ENCODE data around the gene TBCA. TPM values are rescaled to one million over a fixed set of nuclear protein-coding genes. Genes with fewer than 3 reads are reported as not detected.

The TBCA gene
- total and polyA plus RNA-seq, 4 donors: 122 to 248 (median 154) TPM

GRCh38 chr5:77770293-77771005 is 5.7 kb downstream of the TBCA start:
- no peak for TF ChIP-seq CTCF (IDR thresholded peaks at IDR 0.05; ENCODE audit: control extremely low read depth, extremely low read depth)
- H3K9me3 ChIP-seq (ENCODE audit: control insufficient read depth in 4 of 4, insufficient read depth in 3 of 4, low read length in 3 of 4): no peaks in the 10 kb centered on the region
- peaks cover 0 to 25% (median 8%) of the 10 kb centered on the region in 4 donors for H3K36me3 ChIP-seq (ENCODE audit: control insufficient read depth in 4 of 4, insufficient read depth in 4 of 4, low read length in 4 of 4)
- WGBS, 2 donors: 96 to 100% methylated on average over 4 of the region's 4 CpGs
- H3K9ac ChIP-seq (ENCODE audit: insufficient read depth in 1 of 2, low read length in 2 of 2): no peak overlapping the region
- no peak overlapping the region for H3K27ac ChIP-seq (ENCODE audit: low read depth in 1 of 2, low read length in 1 of 2)
- no peak for ATAC-seq (ENCODE audit: insufficient read depth, low FRiP score)
- peaks cover 3 to 29% (median 11%) of the 10 kb centered on the region in 5 donors for H3K4me1 ChIP-seq (ENCODE audit: control insufficient read depth in 5 of 5, insufficient read depth in 5 of 5, low read length in 5 of 5)
- H3K4me3 ChIP-seq: no peak overlapping the region
- no peak for DNase-seq
- H3K27me3 ChIP-seq (ENCODE audit: control insufficient read depth in 3 of 3, insufficient read depth in 3 of 3, low read length in 2 of 3): no peaks in the 10 kb centered on the region

DNA sequence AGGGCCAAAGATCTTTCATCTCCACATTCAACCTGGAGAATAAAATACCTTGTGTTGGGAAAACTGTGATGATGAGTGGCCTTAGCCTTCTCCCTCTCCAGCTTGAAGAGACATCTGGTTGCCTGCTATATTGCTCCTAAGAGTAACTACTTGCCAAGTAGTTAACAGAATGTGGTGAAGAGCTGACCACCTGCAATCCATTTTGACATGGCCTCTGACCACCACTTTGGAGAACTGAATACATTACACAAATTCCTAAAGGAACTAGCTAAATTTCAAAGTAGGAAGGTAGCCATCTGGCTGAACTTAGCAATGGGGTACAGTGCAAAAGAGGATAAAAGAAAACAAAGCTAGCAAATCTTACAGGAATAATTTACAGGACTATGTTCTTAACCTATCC is 7.2 kb downstream of the TBCA start:
- H3K4me1 ChIP-seq (ENCODE audit: control insufficient read depth in 5 of 5, insufficient read depth in 5 of 5, low read length in 5 of 5): peaks cover 0 to 26% (median 4%) of the 10 kb centered on the region in 5 donors
- no peaks in the 10 kb centered on the region for H3K27me3 ChIP-seq (ENCODE audit: control insufficient read depth in 3 of 3, insufficient read depth in 3 of 3, low read length in 2 of 3)
- H3K4me3 ChIP-seq: no peak overlapping the region
- H3K9ac ChIP-seq (ENCODE audit: insufficient read depth in 1 of 2, low read length in 2 of 2): no peak overlapping the region
- no peaks in the 10 kb centered on the region for H3K9me3 ChIP-seq (ENCODE audit: control insufficient read depth in 4 of 4, insufficient read depth in 3 of 4, low read length in 3 of 4)
- peaks cover 0 to 25% (median 8%) of the 10 kb centered on the region in 4 donors for H3K36me3 ChIP-seq (ENCODE audit: control insufficient read depth in 4 of 4, insufficient read depth in 4 of 4, low read length in 4 of 4)
- TF ChIP-seq CTCF (IDR thresholded peaks at IDR 0.05; ENCODE audit: control extremely low read depth, extremely low read depth): no peak
- ATAC-seq (ENCODE audit: insufficient read depth, low FRiP score) (no peak), DNase-seq (no peak)
- H3K27ac ChIP-seq (ENCODE audit: low read depth in 1 of 2, low read length in 1 of 2): no peak overlapping the region

GRCh38 chr5:77767301-77767700 is 8.8 kb downstream of the TBCA start:
- H3K4me1 ChIP-seq (ENCODE audit: control insufficient read depth in 5 of 5, insufficient read depth in 5 of 5, low read length in 5 of 5): peaks cover 0 to 20% (median 3%) of the 10 kb centered on the region in 5 donors
- no peaks in the 10 kb centered on the region for H3K27me3 ChIP-seq (ENCODE audit: control insufficient read depth in 3 of 3, insufficient read depth in 3 of 3, low read length in 2 of 3)
- no peak overlapping the region for H3K27ac ChIP-seq (ENCODE audit: low read depth in 1 of 2, low read length in 1 of 2)
- no peak for ATAC-seq (ENCODE audit: insufficient read depth, low FRiP score)
- WGBS, 2 donors: 98 to 100% methylated on average over 1 of the region's 1 CpG
- H3K9me3 ChIP-seq (ENCODE audit: control insufficient read depth in 4 of 4, insufficient read depth in 3 of 4, low read length in 3 of 4): no peaks in the 10 kb centered on the region
- TF ChIP-seq CTCF (IDR thresholded peaks at IDR 0.05; ENCODE audit: control extremely low read depth, extremely low read depth): no peak
- H3K9ac ChIP-seq (ENCODE audit: insufficient read depth in 1 of 2, low read length in 2 of 2): no peak overlapping the region
- H3K4me3 ChIP-seq: no peak overlapping the region
- H3K36me3 ChIP-seq (ENCODE audit: control insufficient read depth in 4 of 4, insufficient read depth in 4 of 4, low read length in 4 of 4): peaks cover 0 to 31% (median 9%) of the 10 kb centered on the region in 4 donors
- no peak for DNase-seq

All from lung (tissue), 12 donors.